IPS-15b (cell line): ENCODE data around the gene MYO7A.
A peak's percentile ranks its signal among the peaks of the same experiment; 100 is the strongest.

ENCODE experiments used
- H3K27me3 ChIP-seq: one replicate; pipeline ENCODE4 v1.6.1; 2013; ENCODE audit warnings: low read length; ENCODE audit not compliant: control insufficient read depth, insufficient read depth
- H3K36me3 ChIP-seq: one replicate; pipeline ENCODE4 v1.6.1; 2013; ENCODE audit warnings: low read length; ENCODE audit not compliant: control insufficient read depth, insufficient read depth
- H3K4me1 ChIP-seq: one replicate; pipeline ENCODE4 v1.6.1; 2013; ENCODE audit warnings: mild to moderate bottlenecking, low read length; ENCODE audit not compliant: control insufficient read depth, insufficient read depth
- H3K4me3 ChIP-seq: one replicate; pipeline ENCODE4 v1.5.1; 2013; ENCODE audit warnings: low read depth, low read length
- H3K9ac ChIP-seq: one replicate; pipeline ENCODE4 v1.6.1; 2013; ENCODE audit warnings: low read depth, mild to moderate bottlenecking, low read length
- H3K9me3 ChIP-seq: one replicate; pipeline ENCODE4 v1.6.1; 2013; ENCODE audit warnings: mild to moderate bottlenecking, low read length; ENCODE audit not compliant: control insufficient read depth, insufficient read depth

Gene MYO7A

GRCh38 chr11:77146261-77147035 lies 18.4 kb downstream of the MYO7A start:
- peaks cover 2% of the 10 kb centered on the region for H3K27me3 ChIP-seq
- no peak overlapping the region for H3K9ac ChIP-seq
- no peak overlapping the region for H3K4me3 ChIP-seq
- H3K36me3 ChIP-seq: no peaks in the 10 kb centered on the region
- H3K4me1 ChIP-seq: no peaks in the 10 kb centered on the region
- no peaks in the 10 kb centered on the region for H3K9me3 ChIP-seq

DNA sequence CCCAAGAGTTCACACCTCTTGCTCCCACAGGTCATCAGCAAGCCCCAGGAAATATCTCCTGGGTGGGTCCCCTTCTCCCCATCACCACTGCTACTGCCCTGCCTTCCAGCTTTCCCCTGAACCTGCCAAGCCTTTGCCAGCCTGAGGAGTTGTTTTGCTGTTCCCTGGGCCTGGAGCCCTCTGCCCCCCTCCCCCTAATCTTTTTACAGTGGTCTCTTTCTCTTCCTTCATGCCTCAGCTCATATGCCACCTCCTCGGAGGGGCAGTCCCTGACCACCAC lies 18.9 kb downstream of the MYO7A start:
- Histone ChIP-seq H3K4me3 (peak overlapping the region; percentile 81), H3K27me3 (peaks cover 2% of the 10 kb centered on the region), H3K9ac (no peak overlapping the region), H3K4me1 (no peaks in the 10 kb centered on the region), H3K9me3 (no peaks in the 10 kb centered on the region), H3K36me3 (no peaks in the 10 kb centered on the region)

DNA sequence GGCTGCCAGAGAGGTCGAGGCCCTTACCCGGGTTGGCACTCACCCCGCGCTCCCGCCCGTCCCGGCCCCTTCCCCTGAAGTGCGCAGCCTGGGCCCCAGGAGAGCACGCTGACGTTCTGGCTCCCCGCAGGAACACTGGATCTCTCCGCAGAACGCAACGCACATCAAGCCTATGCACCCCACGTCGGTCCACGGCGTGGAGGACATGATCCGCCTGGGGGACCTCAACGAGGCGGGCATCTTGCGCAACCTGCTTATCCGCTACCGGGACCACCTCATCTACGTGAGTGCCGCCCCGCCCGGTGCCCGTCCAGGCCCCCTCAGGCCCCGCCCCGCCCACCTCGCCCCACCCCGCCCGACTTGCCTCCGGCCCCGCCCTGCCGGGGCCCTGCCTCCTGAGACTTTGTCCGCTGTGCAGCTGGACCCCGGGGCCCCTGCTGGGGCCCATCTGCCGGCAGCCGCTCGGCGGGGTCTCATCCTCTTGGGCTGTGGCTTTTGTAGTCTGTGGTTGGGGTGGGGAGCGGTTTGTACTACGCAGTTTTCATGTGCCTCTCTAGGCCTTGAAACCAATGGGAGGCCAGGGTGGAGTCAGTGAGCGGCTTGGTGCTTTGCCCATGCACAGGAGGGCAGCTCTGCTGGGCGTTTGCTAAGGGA lies 19.7 kb downstream of the MYO7A start:
- Histone ChIP-seq H3K27me3 (peaks cover 2% of the 10 kb centered on the region), H3K4me3 (peak overlapping the region; percentile 81), H3K9me3 (no peaks in the 10 kb centered on the region), H3K9ac (no peak overlapping the region), H3K4me1 (no peaks in the 10 kb centered on the region), H3K36me3 (no peaks in the 10 kb centered on the region)

GRCh38 chr11:77148963-77149715 lies 21.1 kb downstream of the MYO7A start:
- H3K4me1 ChIP-seq: no peaks in the 10 kb centered on the region
- H3K9ac ChIP-seq: no peak overlapping the region
- H3K27me3 ChIP-seq: peaks cover 2% of the 10 kb centered on the region
- no peaks in the 10 kb centered on the region for H3K36me3 ChIP-seq
- H3K9me3 ChIP-seq: no peaks in the 10 kb centered on the region
- H3K4me3 ChIP-seq: no peak overlapping the region

GRCh38 chr11:77149716-77150392 lies 21.8 kb downstream of the MYO7A start:
- Histone ChIP-seq H3K9ac (no peak overlapping the region), H3K9me3 (no peaks in the 10 kb centered on the region), H3K4me3 (no peak overlapping the region), H3K36me3 (no peaks in the 10 kb centered on the region), H3K4me1 (no peaks in the 10 kb centered on the region), H3K27me3 (peaks cover 2% of the 10 kb centered on the region)

GRCh38 chr11:77150836-77151235 lies 22.8 kb downstream of the MYO7A start:
- Histone ChIP-seq H3K9ac (no peak overlapping the region), H3K27me3 (peaks cover 2% of the 10 kb centered on the region), H3K36me3 (no peaks in the 10 kb centered on the region), H3K9me3 (no peaks in the 10 kb centered on the region), H3K4me1 (no peaks in the 10 kb centered on the region), H3K4me3 (no peak overlapping the region)

DNA sequence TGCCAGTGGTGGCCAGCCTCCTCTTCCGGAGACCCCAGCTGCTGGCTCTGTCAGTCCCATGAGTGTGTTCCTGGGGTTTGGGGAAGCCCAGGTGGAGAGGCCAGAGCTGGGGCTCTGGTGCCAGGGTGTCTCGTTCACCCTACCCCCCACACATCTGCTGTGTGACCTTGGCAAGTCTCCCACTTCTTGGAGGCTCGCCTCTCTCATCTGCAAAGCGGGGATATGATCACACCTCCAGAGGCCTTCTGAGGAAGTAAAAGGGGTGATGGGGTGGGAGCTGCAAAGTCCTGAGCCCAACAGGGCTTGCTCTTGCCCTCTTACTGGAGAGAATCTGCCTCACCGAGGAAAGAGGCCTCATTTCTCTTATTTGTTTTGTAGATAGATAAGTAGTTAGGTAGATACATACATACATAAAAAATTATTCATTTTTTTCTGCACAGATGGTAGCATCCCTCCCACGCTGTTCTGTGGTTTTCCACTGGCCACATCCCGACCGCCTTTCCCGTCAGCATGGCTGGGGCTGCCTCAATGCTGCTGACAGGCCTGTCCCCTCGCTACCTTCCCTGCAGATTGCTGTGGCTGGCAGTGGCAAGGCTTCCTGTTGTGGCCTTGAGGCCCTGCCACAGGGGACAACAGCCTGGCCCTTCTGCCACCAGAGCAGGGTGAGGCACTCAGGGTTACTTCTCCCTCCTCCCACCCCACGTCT lies 23.9 kb downstream of the MYO7A start:
- no peak overlapping the region for H3K9ac ChIP-seq
- H3K4me1 ChIP-seq: no peaks in the 10 kb centered on the region
- H3K4me3 ChIP-seq: no peak overlapping the region
- H3K27me3 ChIP-seq: peaks cover under 1% of the 10 kb centered on the region
- no peaks in the 10 kb centered on the region for H3K9me3 ChIP-seq
- H3K36me3 ChIP-seq: no peaks in the 10 kb centered on the region

GRCh38 chr11:77152846-77153245 lies 24.8 kb downstream of the MYO7A start:
- Histone ChIP-seq H3K9ac (no peak overlapping the region), H3K4me1 (no peaks in the 10 kb centered on the region), H3K27me3 (no peaks in the 10 kb centered on the region), H3K36me3 (no peaks in the 10 kb centered on the region), H3K4me3 (no peak overlapping the region), H3K9me3 (no peaks in the 10 kb centered on the region)

GRCh38 chr11:77153276-77154185 lies 25.5 kb downstream of the MYO7A start:
- H3K36me3 ChIP-seq: no peaks in the 10 kb centered on the region
- H3K4me3 ChIP-seq: no peak overlapping the region
- no peak overlapping the region for H3K9ac ChIP-seq
- H3K4me1 ChIP-seq: no peaks in the 10 kb centered on the region
- H3K9me3 ChIP-seq: no peaks in the 10 kb centered on the region
- H3K27me3 ChIP-seq: no peaks in the 10 kb centered on the region

- Histone ChIP-seq H3K4me1 (no peaks in the 10 kb centered on the region), H3K4me3 (no peak overlapping the region), H3K9ac (no peak overlapping the region), H3K36me3 (no peaks in the 10 kb centered on the region), H3K27me3 (no peaks in the 10 kb centered on the region), H3K9me3 (no peaks in the 10 kb centered on the region)
Measured at GRCh38 chr11:77154381-77155081, 26.5 kb downstream of the MYO7A start.
